Heart left ventricle (tissue), 16 donors: Measurements from ENCODE around the gene MED8. TPM values are rescaled to one million over a fixed set of nuclear protein-coding genes. Genes with fewer than 3 reads are reported as not detected.

ENCODE experiments used
- ATAC-seq, 4 donors: fragments of 200-7000 bp; cut with Tn5 transposase; one replicate each; pipeline ENCODE4 v1.9.1; 2020 to 2022; ENCODE audit warnings: moderate library complexity in 4 of 4, mild to moderate bottlenecking in 3 of 4, moderate number of reproducible peaks in 1 of 4
- DNase-seq, 5 donors: peaks; one replicate each; pipeline ENCODE4 v3.0.0-alpha.2; 2020
- H3K27ac ChIP-seq, 12 donors: fragments of 200-600 bp; sonication (generic) in 4 of 12; one replicate each; pipeline versions ENCODE4 v1.5.0 to v1.8.0; 2016 to 2022; ENCODE audit warnings: mild to moderate bottlenecking in 2 of 12
- H3K27me3 ChIP-seq, 9 donors: fragments of 200-600 bp; sonication (generic) in 2 of 9; one replicate each; pipeline versions ENCODE4 v1.5.1 to v1.8.0; 2016 to 2022; ENCODE audit warnings: mild to moderate bottlenecking in 3 of 9
- H3K36me3 ChIP-seq, 9 donors: fragments of 200-600 bp; sonication (generic) in 2 of 9; one replicate each; pipeline versions ENCODE4 v1.5.0 to v1.8.0; 2018 to 2022; ENCODE audit warnings: mild to moderate bottlenecking in 2 of 9
- H3K4me1 ChIP-seq, 12 donors: fragments of 200-600 bp; sonication (generic) in 4 of 12; one replicate each; pipeline versions ENCODE4 v1.5.0 to v1.8.0; 2016 to 2022; ENCODE audit warnings: mild to moderate bottlenecking in 3 of 12
- H3K4me3 ChIP-seq, 12 donors: fragments of 200-600 bp; sonication (generic) in 4 of 12; one replicate each; pipeline versions ENCODE4 v1.5.0 to v1.8.0; 2017 to 2022; ENCODE audit warnings: mild to moderate bottlenecking in 9 of 12, moderate library complexity in 4 of 12
- H3K9me3 ChIP-seq, 12 donors: fragments of 200-600 bp; sonication (generic) in 4 of 12; one replicate each; pipeline versions ENCODE4 v1.5.0 to v1.8.0; 2016 to 2022; ENCODE audit warnings: mild to moderate bottlenecking in 1 of 12
- CTCF ChIP-seq, 12 donors: fragments of 200-600 bp; sonication (generic) in 4 of 12; IDR thresholded peaks; one replicate each; pipeline versions ENCODE4 v1.5.0 to v1.8.0; 2018 to 2022; ENCODE audit warnings: antibody characterized with exemption in 12 of 12, mild to moderate bottlenecking in 5 of 12
- POLR2A ChIP-seq, 2 donors: fragments of 450-650 bp; IDR thresholded peaks; one replicate each; pipeline ENCODE4 v1.6.1; 2017; ENCODE audit warnings: antibody characterized with exemption in 2 of 2, mild to moderate bottlenecking in 2 of 2, moderate library complexity in 2 of 2
- WGBS, 4 donors: extraction: QIAGEN DNeasy Blood & Tissue Kit in 2 of 4; methylation state at CpG; one replicate each; pipeline versions ENCODE4 v1.1.5 to v1.1.7; 2013 to 2018; 5-methylcytosine and 5-hydroxymethylcytosine counted together
- intact Hi-C, 10 donors: fragments of 100-400 bp; cut with DNase I; formaldehyde crosslinking; loops; one replicate each; pipeline versions ENCODE4 v1.11.1 to v1.14.2; 2022
- polyA plus RNA-seq, 2 donors: library from polyadenylated mRNA; stranded (reverse); fragments of 200-250 nt; gene quantifications; one replicate each; pipeline ENCODE4 v1.2.3, GENCODE V29; 2013
- total RNA-seq, 9 donors: library from RNA; depleted of rRNA in 2 of 9; stranded (reverse); fragments of >200 nt in 2 of 9; fragmentation: NEBNext Ultra II Directional in 3 of 9; extraction: Animal tissue kit (Norgen Biotek cat#: 25700) in 3 of 9; gene quantifications; one replicate each; pipeline versions ENCODE4 v1.1.0 to v1.2.4, GENCODE V29; 2016 to 2023
- donor health status: ischemic (EF 13 %, LVEDD 7.1; RV severe dilation, severe dysfunction).
- donor health status: healthy with polysubstance abuse.
- donor health status: DM: no; HTN: yes; CAD: no.
- donor health status: DM: no; HTN: no; CAD: no.
- donor health status: ischemic (EF 25% LVEDD 6.9; RV normal size, moderate dysfunction).
- donor health status: ischemic (EF 25% LVEDD 5.7; RV mildly dilated, moderate dysfunction).
- donor health status: healthy.
- donor health status: DM: yes; HTN: yes; CAD: no.
- donor health status: ischemic (EF 35%, LVEDD 5.7; RV mildly dilated, moderate dysfunction).
- donor health status: nonischemic (EF 11% LVEDD 7.7; RV severe dilation, severe dysfunction).
- donor health status: DM: yes; HTN: yes; CAD: no.
- donor health status: PGD.
- donor health status: ischemic (EF 29% LVEDD 5.4; RV normal size, mild dysfunction).
- donor health status: nonischemic (EF 23%, LVEDD 6.1; RV moderate dilation, normal function).

MED8 gene
- total and polyA plus RNA-seq, 11 donors, result 11.7 to 31.4 (median 16.9) TPM

GRCh38 chr1:43426221-43426620 lies 36.6 kb upstream of the MED8 start:
- H3K4me3 ChIP-seq, result no peak overlapping the region
- H3K27me3 ChIP-seq, result no peaks in the 10 kb centered on the region
- no peak for ATAC-seq
- no peaks in the 10 kb centered on the region for H3K9me3 ChIP-seq
- no peak for DNase-seq
- no peak overlapping the region for H3K27ac ChIP-seq
- WGBS, 4 donors, result 89 to 96% (median 92%) methylated on average over 10 to 11 of the region's 11 CpGs
- no peaks in the 10 kb centered on the region for H3K4me1 ChIP-seq
- TF ChIP-seq CTCF (IDR thresholded peaks at IDR 0.05) (no peak), POLR2A (IDR thresholded peaks at IDR 0.05) (no peak)
- peaks cover 4 to 97% (median 94%) of the 10 kb centered on the region in 9 donors for H3K36me3 ChIP-seq
- intact Hi-C loops, result no loop called here

DNA sequence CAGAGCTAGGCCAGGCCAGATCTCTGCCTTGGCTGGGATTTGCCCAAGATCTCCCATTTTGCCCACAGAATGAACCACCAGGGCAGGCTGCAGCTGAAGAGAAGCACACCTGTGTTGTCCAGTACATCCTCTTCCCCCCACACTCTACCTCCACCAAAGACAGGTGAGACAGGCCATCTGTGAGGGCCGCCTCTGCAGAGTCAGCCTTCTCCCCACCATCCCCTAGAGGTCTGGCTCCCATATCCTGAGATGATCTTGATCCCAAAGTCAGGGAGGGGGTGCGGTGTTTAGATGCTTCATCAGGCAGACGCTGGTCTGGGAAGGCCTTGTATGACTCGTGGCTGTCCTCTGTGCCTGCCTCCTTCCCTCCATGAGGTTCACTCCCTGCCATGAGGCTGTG lies 35.4 kb upstream of the MED8 start:
- no peak for DNase-seq
- TF ChIP-seq POLR2A (IDR thresholded peaks at IDR 0.05) (no peak), CTCF (IDR thresholded peaks at IDR 0.05) (no peak)
- intact Hi-C loops, result no loop called here
- no peak overlapping the region for H3K27ac ChIP-seq
- H3K4me3 ChIP-seq, result no peak overlapping the region
- WGBS, 4 donors, result 76 to 92% (median 89%) methylated on average over 4 of the region's 4 CpGs
- ATAC-seq, result no peak
- no peaks in the 10 kb centered on the region for H3K9me3 ChIP-seq
- peaks cover 3 to 97% (median 94%) of the 10 kb centered on the region in 9 donors for H3K36me3 ChIP-seq
- no peaks in the 10 kb centered on the region for H3K4me1 ChIP-seq
- H3K27me3 ChIP-seq, result no peaks in the 10 kb centered on the region

GRCh38 chr1:43423672-43424550 lies 34.3 kb upstream of the MED8 start:
- no peak for ATAC-seq

More at GRCh38 chr1:43423672-43424550, 34.3 kb upstream of the MED8 start:
- H3K4me3 ChIP-seq, result no peak overlapping the region
- peaks cover 2 to 97% (median 94%) of the 10 kb centered on the region in 9 donors for H3K36me3 ChIP-seq
- H3K4me1 ChIP-seq, result no peaks in the 10 kb centered on the region
- TF ChIP-seq CTCF (IDR thresholded peaks at IDR 0.05) (no peak), POLR2A (IDR thresholded peaks at IDR 0.05) (no peak)
- H3K9me3 ChIP-seq, result no peaks in the 10 kb centered on the region
- DNase-seq, result no peak
- H3K27me3 ChIP-seq, result no peaks in the 10 kb centered on the region
- no peak overlapping the region for H3K27ac ChIP-seq
- WGBS, 4 donors, result 92 to 96% (median 94%) methylated on average over 19 to 23 of the region's 23 CpGs
- intact Hi-C loops, result loop anchor here in 1 of 10 donors (5.0 kb wide), 1 partner anchor 187 kb away; no protein-coding TSS in a partner anchor
